SU-DHL-6 (cell line): Measurements from ENCODE around the gene BCO2.

Experiments
- EZH2phosphoT487 ChIP-seq: fragments of 200-600 bp; sonication (generic), shearing (Covaris generic); conservative IDR thresholded peaks from 2 replicates; pipeline ENCODE4 v1.6.1; 2018; ENCODE audit warnings: mild to moderate bottlenecking, antibody characterized with exemption, low read length, moderate library complexity, mixed read lengths
- TF ChIP-seq, protein P1 (sequence below): fragments of 200-600 bp; sonication (generic); IDR thresholded peaks from one replicate; pipeline ENCODE4 v1.5.1; 2017; ENCODE audit warnings: antibody characterized with exemption, mild to moderate bottlenecking, low read length, moderate library complexity; ENCODE audit not compliant: insufficient read depth, poor library complexity, severe bottlenecking

- TF ChIP-seq, protein P1, sequence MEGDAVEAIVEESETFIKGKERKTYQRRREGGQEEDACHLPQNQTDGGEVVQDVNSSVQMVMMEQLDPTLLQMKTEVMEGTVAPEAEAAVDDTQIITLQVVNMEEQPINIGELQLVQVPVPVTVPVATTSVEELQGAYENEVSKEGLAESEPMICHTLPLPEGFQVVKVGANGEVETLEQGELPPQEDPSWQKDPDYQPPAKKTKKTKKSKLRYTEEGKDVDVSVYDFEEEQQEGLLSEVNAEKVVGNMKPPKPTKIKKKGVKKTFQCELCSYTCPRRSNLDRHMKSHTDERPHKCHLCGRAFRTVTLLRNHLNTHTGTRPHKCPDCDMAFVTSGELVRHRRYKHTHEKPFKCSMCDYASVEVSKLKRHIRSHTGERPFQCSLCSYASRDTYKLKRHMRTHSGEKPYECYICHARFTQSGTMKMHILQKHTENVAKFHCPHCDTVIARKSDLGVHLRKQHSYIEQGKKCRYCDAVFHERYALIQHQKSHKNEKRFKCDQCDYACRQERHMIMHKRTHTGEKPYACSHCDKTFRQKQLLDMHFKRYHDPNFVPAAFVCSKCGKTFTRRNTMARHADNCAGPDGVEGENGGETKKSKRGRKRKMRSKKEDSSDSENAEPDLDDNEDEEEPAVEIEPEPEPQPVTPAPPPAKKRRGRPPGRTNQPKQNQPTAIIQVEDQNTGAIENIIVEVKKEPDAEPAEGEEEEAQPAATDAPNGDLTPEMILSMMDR: no peak
- no peak for TF ChIP-seq EZH2phosphoT487
Measured at GRCh38 chr11:112212290-112212689, 37.0 kb downstream of the BCO2 start.
